ENCODE data around the gene TESK2.

The TESK2 gene

GRCh38 chr1:45353685-45354084, 137.3 kb downstream of the TESK2 start:
- no peak overlapping the region for H3K9ac ChIP-seq (ENCODE audit: insufficient read length, low read depth)

GRCh38 chr1:45351508-45351907, 139.5 kb downstream of the TESK2 start:
- H3K4me3 ChIP-seq (ENCODE audit: insufficient read length, low read depth), result no peak overlapping the region
- DNase-seq (ENCODE audit: low read depth, low spot score), result no peak
- no peaks in the 10 kb centered on the region for H3K9me3 ChIP-seq (ENCODE audit: insufficient read depth, low read length)
- no peaks in the 10 kb centered on the region for H3K27me3 ChIP-seq (ENCODE audit: insufficient read depth, insufficient read length)
- H3K36me3 ChIP-seq (ENCODE audit: insufficient read depth, insufficient read length, low read length), result peaks cover 4% of the 10 kb centered on the region
- H3K9ac ChIP-seq (ENCODE audit: insufficient read length, low read depth), result no peak overlapping the region
- H3K4me1 ChIP-seq (ENCODE audit: insufficient read depth, insufficient read length), result peaks cover 10% of the 10 kb centered on the region
- TF ChIP-seq ZNF274 (IDR thresholded peaks at IDR 0.05; ENCODE audit: low read depth, low read length) (no peak), SUZ12 (IDR thresholded peaks at IDR 0.05; ENCODE audit: extremely low read depth, insufficient read depth, insufficient read length) (no peak), YY1 (IDR thresholded peaks at IDR 0.05; ENCODE audit: insufficient read depth, insufficient read length) (no peak)

More at GRCh38 chr1:45353685-45354084, 137.3 kb downstream of the TESK2 start:
- H3K9me3 ChIP-seq (ENCODE audit: insufficient read depth, low read length), result no peaks in the 10 kb centered on the region
- DNase-seq (ENCODE audit: low read depth, low spot score), result no peak
- H3K4me3 ChIP-seq (ENCODE audit: insufficient read length, low read depth), result no peak overlapping the region
- H3K27me3 ChIP-seq (ENCODE audit: insufficient read depth, insufficient read length), result no peaks in the 10 kb centered on the region
- no peak for TF ChIP-seq YY1 (IDR thresholded peaks at IDR 0.05; ENCODE audit: insufficient read depth, insufficient read length)
- TF ChIP-seq SUZ12 (IDR thresholded peaks at IDR 0.05; ENCODE audit: extremely low read depth, insufficient read depth, insufficient read length), result no peak
- no peak for TF ChIP-seq ZNF274 (IDR thresholded peaks at IDR 0.05; ENCODE audit: low read depth, low read length)
- H3K36me3 ChIP-seq (ENCODE audit: insufficient read depth, insufficient read length, low read length), result no peaks in the 10 kb centered on the region
- H3K4me1 ChIP-seq (ENCODE audit: insufficient read depth, insufficient read length), result peaks cover 8% of the 10 kb centered on the region

GRCh38 chr1:45348966-45349677, 141.8 kb downstream of the TESK2 start:
- H3K36me3 ChIP-seq (ENCODE audit: insufficient read depth, insufficient read length, low read length), result peaks cover 27% of the 10 kb centered on the region
- H3K4me3 ChIP-seq (ENCODE audit: insufficient read length, low read depth), result no peak overlapping the region
- H3K9ac ChIP-seq (ENCODE audit: insufficient read length, low read depth), result no peak overlapping the region
- no peaks in the 10 kb centered on the region for H3K9me3 ChIP-seq (ENCODE audit: insufficient read depth, low read length)
- H3K4me1 ChIP-seq (ENCODE audit: insufficient read depth, insufficient read length), result peaks cover 10% of the 10 kb centered on the region
- DNase-seq (ENCODE audit: low read depth, low spot score), result no peak
- TF ChIP-seq SUZ12 (IDR thresholded peaks at IDR 0.05; ENCODE audit: extremely low read depth, insufficient read depth, insufficient read length) (no peak), ZNF274 (IDR thresholded peaks at IDR 0.05; ENCODE audit: low read depth, low read length) (no peak), YY1 (IDR thresholded peaks at IDR 0.05; ENCODE audit: insufficient read depth, insufficient read length) (no peak)
- no peaks in the 10 kb centered on the region for H3K27me3 ChIP-seq (ENCODE audit: insufficient read depth, insufficient read length)

- no peak overlapping the region for H3K4me3 ChIP-seq (ENCODE audit: insufficient read length, low read depth)
- no peak overlapping the region for H3K9ac ChIP-seq (ENCODE audit: insufficient read length, low read depth)
- H3K27me3 ChIP-seq (ENCODE audit: insufficient read depth, insufficient read length), result no peaks in the 10 kb centered on the region
- peaks cover 10% of the 10 kb centered on the region for H3K4me1 ChIP-seq (ENCODE audit: insufficient read depth, insufficient read length)
- no peaks in the 10 kb centered on the region for H3K9me3 ChIP-seq (ENCODE audit: insufficient read depth, low read length)
- no peak for TF ChIP-seq SUZ12 (IDR thresholded peaks at IDR 0.05; ENCODE audit: extremely low read depth, insufficient read depth, insufficient read length)
- TF ChIP-seq ZNF274 (IDR thresholded peaks at IDR 0.05; ENCODE audit: low read depth, low read length), result no peak
- TF ChIP-seq YY1 (IDR thresholded peaks at IDR 0.05; ENCODE audit: insufficient read depth, insufficient read length), result no peak
- no peak for DNase-seq (ENCODE audit: low read depth, low spot score)
- H3K36me3 ChIP-seq (ENCODE audit: insufficient read depth, insufficient read length, low read length), result peaks cover 33% of the 10 kb centered on the region
Measured at GRCh38 chr1:45348609-45348965, 142.4 kb downstream of the TESK2 start.

- peaks cover 38% of the 10 kb centered on the region for H3K36me3 ChIP-seq (ENCODE audit: insufficient read depth, insufficient read length, low read length)
- H3K4me1 ChIP-seq (ENCODE audit: insufficient read depth, insufficient read length), result peaks cover 10% of the 10 kb centered on the region
Measured at GRCh38 chr1:45348020-45348419, 142.9 kb downstream of the TESK2 start.

DNA sequence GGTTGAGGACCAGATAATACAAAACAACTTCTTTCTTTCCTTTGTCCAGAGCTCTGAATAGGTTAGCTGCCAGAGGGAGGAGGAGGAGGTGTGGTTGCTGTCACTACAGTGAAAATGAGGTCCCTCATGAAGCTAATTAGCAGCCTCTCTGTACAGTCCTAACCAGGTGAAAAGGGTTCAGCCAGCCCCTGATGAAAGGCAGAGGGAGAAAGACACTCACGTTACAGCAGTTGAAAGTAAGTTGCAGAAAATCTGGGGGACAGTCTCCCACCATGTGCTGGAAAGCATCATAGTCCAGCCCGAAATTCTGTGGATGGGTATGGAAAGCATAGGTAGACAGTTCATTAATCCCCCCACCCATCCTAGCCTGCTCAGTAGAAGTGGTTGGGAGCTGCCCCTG, 144.5 kb downstream of the TESK2 start:
- Histone ChIP-seq H3K36me3 (ENCODE audit: insufficient read depth, insufficient read length, low read length) (peaks cover 54% of the 10 kb centered on the region), H3K27me3 (ENCODE audit: insufficient read depth, insufficient read length) (no peaks in the 10 kb centered on the region), H3K9me3 (ENCODE audit: insufficient read depth, low read length) (no peaks in the 10 kb centered on the region), H3K4me1 (ENCODE audit: insufficient read depth, insufficient read length) (peaks cover 10% of the 10 kb centered on the region), H3K9ac (ENCODE audit: insufficient read length, low read depth) (no peak overlapping the region), H3K4me3 (ENCODE audit: insufficient read length, low read depth) (no peak overlapping the region)
- TF ChIP-seq YY1 (IDR thresholded peaks at IDR 0.05; ENCODE audit: insufficient read depth, insufficient read length) (no peak), SUZ12 (IDR thresholded peaks at IDR 0.05; ENCODE audit: extremely low read depth, insufficient read depth, insufficient read length) (no peak), ZNF274 (IDR thresholded peaks at IDR 0.05; ENCODE audit: low read depth, low read length) (no peak)
- no peak for DNase-seq (ENCODE audit: low read depth, low spot score)

More at GRCh38 chr1:45348020-45348419, 142.9 kb downstream of the TESK2 start:
- no peak overlapping the region for H3K4me3 ChIP-seq (ENCODE audit: insufficient read length, low read depth)
- TF ChIP-seq YY1 (IDR thresholded peaks at IDR 0.05; ENCODE audit: insufficient read depth, insufficient read length) (no peak), ZNF274 (IDR thresholded peaks at IDR 0.05; ENCODE audit: low read depth, low read length) (no peak), SUZ12 (IDR thresholded peaks at IDR 0.05; ENCODE audit: extremely low read depth, insufficient read depth, insufficient read length) (no peak)
- no peaks in the 10 kb centered on the region for H3K27me3 ChIP-seq (ENCODE audit: insufficient read depth, insufficient read length)
- H3K9me3 ChIP-seq (ENCODE audit: insufficient read depth, low read length), result no peaks in the 10 kb centered on the region
- no peak overlapping the region for H3K9ac ChIP-seq (ENCODE audit: insufficient read length, low read depth)
- DNase-seq (ENCODE audit: low read depth, low spot score), result no peak

DNA sequence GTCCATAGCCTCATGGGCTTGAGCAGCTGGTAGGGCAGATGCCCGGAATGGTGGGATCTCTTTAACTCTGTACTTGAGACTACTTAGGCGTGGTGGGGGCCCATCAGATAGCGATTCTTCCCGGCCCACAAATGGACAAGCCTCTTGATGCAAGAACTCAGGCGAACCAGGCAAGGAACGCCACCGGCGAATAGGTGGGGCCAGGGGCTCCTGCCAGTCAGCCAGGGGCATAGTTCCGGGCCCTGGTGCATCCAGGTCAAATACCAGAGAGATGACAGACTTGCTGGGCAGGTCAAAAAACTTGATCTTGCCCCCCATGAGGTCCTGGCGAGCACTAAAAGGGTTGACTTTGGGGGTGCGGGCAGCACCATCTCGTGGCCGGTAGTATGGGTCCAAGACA, 145.9 kb downstream of the TESK2 start:
- Histone ChIP-seq H3K4me1 (ENCODE audit: insufficient read depth, insufficient read length) (peaks cover 15% of the 10 kb centered on the region), H3K36me3 (ENCODE audit: insufficient read depth, insufficient read length, low read length) (peaks cover 63% of the 10 kb centered on the region), H3K4me3 (ENCODE audit: insufficient read length, low read depth) (no peak overlapping the region), H3K9me3 (ENCODE audit: insufficient read depth, low read length) (no peaks in the 10 kb centered on the region), H3K9ac (ENCODE audit: insufficient read length, low read depth) (no peak overlapping the region), H3K27me3 (ENCODE audit: insufficient read depth, insufficient read length) (no peaks in the 10 kb centered on the region)
- DNase-seq (ENCODE audit: low read depth, low spot score), result no peak
- no peak for TF ChIP-seq SUZ12 (IDR thresholded peaks at IDR 0.05; ENCODE audit: extremely low read depth, insufficient read depth, insufficient read length)
- TF ChIP-seq ZNF274 (IDR thresholded peaks at IDR 0.05; ENCODE audit: low read depth, low read length), result no peak
- no peak for TF ChIP-seq YY1 (IDR thresholded peaks at IDR 0.05; ENCODE audit: insufficient read depth, insufficient read length)
